NCI-H2081 (cell line): ENCODE results near the gene NTNG1.
"Not testable (repeated sequence)": the region's sequence is repeated elsewhere in the genome, so short reads cannot be mapped to it uniquely, and the experiment has no call there.

Source experiments
- DNase-seq, 2 experiments: peaks; one replicate each; lab custom pipeline; 2025; lab: John Stamatoyannopoulos, UW

Gene NTNG1

GRCh38 chr1:107140703-107141490, at the start of gene NTNG1:
Gene NTNG1 (plus strand): TSS chr1:107141039.
- peak in 1 of 2 experiments; percentile 54 for DNase-seq

DNA sequence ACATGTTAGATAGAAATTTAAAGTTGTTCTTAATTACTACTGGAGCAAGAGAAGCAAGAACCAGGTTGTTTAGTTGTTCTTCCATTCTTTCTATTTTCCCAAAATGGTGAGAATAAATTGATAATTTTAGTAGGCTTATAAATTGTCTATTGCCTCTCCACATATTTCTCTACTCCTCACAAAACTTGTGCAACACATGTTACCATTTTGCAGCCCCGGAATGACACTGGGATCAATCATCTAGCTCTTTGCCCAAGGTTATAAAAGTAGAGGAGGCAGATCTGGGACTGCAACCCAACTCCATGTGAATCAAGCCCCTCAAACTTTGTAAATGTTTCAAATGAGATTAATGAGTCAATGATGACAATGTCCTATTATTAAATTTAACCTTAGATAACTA, 49.4 kb upstream of the NTNG1 start:
- no peak for DNase-seq

GRCh38 chr1:107093395-107093794, 47.4 kb upstream of the NTNG1 start:
- DNase-seq = not testable (repeated sequence)

- no peak for DNase-seq
These were observed 45.2 kb upstream of the NTNG1 start for GRCh38 chr1:107095647-107096046.

GRCh38 chr1:107096690-107097089, 44.1 kb upstream of the NTNG1 start:
- no peak for DNase-seq

DNA sequence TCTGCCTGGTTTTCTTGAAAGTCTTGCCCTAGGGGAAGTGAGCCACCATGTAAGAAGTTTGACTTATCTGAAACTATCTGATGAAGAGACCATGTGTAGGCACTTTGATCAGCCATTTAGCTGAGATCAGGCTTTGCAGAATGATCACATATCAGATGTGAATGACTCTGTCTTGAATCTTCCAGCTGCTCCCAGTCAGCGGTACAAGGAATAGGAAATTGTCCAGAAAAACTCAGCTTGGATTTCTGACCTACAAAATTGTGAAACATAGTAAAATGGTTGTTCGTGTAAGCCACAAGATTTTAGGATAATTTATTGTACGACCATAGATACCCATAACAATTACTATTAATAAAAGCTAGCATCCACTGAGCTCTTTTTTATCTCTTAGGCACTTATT, 41.9 kb upstream of the NTNG1 start:
- DNase-seq = no peak

DNA sequence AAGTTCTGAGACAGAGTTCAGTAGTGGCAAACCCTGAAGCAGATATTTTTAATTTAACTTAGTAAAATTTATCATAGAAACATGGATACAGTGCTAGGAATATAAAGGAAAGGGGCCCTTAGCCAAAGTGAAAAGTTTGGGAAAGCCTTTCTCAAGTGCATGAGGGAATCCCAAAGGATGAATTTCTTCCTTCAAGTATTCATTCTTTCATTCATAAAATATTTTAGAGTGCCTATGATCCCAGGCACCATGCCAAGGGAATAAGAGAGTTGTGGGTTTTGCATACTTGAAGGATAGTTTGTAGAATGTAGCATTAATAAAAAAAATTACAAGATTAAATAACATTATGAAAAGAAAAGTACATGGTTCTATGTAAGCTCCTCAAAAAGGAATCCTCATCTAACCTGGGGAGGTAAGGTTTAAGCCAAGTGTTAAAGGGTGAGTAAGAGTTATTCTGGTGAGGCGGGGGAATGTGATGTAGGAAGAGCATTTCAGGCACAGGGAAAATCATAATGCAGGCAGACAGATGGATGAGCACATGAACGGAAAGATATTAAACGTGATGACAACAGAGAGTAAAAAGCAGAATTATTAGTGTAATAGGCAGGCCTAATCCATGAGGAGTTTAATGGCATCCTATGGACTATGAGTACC, 40.4 kb upstream of the NTNG1 start:
- no peak for DNase-seq

- DNase-seq = no peak
These were observed 34.9 kb upstream of the NTNG1 start for GRCh38 chr1:107105914-107106313.

GRCh38 chr1:107110326-107110725, 30.5 kb upstream of the NTNG1 start:
- DNase-seq = no peak

DNA sequence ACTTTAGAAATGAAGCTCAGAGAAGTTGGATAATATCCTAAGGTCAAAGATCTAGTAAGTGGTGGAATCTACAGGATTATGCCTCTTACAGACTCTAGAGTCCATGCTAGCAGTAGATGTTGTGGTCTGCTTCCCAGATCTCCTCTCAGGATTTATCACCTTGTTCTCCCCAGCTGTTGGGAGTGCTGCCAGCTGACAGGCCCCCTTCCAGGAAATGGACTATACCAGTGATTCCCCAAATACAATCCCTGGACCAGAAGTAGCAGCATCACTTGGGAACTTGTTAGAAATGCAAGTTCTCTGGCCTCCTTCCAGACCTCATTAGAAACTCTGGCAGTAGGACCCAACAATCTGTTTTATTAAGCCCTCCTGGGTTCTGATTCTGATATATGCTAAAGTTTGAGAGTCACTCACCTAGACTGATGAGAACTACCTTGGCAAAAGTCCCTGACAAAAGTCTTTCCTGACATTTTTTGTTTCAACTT, 24.5 kb upstream of the NTNG1 start:
- no peak for DNase-seq

DNA sequence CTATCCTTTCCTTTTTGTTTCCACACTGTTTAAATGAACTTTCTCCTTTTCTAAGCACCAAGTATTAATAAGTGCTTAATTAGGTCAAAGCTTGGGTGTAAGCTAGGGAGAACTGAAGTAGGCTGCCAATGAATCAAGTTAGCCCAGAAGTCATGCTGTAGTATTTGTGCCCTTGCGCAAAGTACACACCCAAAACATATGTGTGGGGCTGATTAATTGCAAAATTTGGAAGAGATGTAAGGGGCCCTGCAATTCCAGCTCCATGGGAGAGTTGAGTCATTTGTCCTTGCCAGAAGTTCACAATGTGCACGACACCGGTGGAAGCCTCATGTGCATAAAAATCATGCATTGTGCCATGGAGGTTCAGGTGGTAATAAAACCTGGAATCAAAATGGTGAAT, 18.6 kb upstream of the NTNG1 start:
- DNase-seq = no peak

DNA sequence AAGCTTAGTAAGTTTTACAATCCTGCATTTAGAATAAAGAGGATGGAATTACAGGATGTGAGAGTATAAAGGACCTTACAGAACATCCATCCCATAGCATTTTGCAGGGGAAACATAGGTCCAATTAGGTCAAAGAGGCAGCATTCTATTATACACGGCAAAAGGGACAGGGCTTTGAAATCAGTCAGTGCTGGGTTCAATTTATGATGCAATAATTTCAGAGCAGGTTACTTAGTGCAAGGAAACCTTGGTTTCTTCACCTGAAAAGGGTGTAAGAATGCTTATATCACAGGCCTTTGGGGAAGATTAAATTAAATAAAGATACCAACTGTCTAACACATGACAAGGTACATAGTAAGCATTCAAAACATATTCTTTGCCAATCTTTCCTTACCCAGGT, 17.1 kb upstream of the NTNG1 start:
- DNase-seq = no peak

- DNase-seq = no peak
These were observed 16.1 kb upstream of the NTNG1 start for GRCh38 chr1:107124694-107125093.

DNA sequence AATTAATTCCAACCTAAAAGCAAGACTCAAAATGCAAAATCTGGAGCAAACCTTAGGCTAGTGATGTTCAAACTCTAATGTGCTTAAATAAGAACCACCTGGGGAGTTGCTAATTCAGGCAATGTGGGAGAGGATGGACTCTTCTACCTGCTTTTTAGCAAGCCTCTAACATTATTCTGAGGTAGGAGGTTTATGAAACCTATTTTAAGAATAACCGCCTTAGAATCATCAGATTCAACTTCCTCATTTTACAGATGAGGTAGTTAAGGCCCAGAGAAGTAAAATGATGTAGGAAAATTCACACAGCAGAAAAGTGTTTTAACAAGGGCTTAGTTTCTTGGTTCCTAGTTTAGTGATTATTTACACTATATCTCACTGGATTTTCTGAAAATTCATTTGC, 8.6 kb upstream of the NTNG1 start:
- no peak for DNase-seq

GRCh38 chr1:107132780-107133179, 8.1 kb upstream of the NTNG1 start:
- DNase-seq = no peak

DNA sequence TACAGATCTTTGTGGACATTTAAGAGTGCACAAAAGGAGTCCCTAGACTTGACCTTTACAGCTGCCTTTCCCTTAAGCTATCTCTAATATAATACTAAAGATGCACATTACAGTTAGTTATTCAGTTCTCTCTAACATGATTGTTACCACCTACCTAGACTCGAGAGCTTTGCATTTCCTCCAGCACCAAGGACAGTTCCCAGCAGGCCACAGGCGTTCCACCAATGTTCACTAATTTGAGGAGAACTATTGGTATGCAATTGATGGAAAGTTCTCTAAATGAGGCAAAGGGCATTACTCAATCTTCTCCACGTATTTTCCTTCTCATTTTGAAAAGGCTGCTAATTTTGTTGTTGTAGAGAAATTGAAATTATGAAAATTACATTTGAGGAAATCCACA, 5.4 kb upstream of the NTNG1 start:
- DNase-seq = no peak

GRCh38 chr1:107138166-107138565, 2.7 kb upstream of the NTNG1 start:
- DNase-seq = no peak

GRCh38 chr1:107138767-107139445, 1.9 kb upstream of the NTNG1 start:
- no peak for DNase-seq

DNA sequence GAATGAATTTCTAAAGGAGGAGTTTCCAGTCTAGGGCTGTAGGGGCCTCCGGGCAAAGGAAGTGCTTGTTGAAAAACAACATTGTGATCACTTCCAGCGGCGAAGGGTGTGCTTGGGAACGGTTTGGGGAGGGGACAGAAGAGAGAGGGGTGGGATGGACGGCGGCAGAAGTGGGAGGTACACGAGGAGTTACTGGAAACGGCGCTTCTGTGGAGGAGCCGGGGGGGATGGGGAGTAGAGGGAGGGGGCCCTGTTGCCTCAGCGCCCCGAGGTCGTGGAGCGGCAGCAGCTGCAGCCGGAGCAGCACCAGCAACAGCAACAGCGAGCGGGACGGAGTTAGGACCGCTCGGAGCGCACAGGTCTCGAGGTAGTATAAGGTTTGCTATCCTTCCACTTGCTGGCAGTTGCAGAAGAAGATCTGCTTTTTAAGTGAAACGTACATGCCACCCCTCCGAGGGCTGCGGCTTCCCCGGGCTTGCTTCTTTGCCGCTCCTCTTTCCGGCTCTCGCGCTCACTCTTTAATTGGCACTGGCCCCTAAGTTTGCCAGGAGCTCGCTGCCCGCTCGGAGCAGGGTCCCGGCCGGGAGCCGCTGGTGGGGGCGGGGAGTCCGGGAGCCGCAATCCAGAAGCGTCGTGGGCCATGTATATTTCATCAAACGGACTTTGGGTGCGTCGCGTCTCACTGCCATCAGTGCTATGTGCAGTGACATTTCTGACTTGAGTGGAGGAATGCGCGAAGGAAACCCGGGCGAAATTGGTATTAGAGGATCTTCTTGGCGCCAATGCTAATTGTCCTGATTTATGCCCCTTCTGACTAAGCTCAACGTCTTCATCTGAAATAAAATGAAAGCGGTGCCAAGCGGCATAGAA, 771 bp upstream of the NTNG1 start:
- DNase-seq = no peak

DNA sequence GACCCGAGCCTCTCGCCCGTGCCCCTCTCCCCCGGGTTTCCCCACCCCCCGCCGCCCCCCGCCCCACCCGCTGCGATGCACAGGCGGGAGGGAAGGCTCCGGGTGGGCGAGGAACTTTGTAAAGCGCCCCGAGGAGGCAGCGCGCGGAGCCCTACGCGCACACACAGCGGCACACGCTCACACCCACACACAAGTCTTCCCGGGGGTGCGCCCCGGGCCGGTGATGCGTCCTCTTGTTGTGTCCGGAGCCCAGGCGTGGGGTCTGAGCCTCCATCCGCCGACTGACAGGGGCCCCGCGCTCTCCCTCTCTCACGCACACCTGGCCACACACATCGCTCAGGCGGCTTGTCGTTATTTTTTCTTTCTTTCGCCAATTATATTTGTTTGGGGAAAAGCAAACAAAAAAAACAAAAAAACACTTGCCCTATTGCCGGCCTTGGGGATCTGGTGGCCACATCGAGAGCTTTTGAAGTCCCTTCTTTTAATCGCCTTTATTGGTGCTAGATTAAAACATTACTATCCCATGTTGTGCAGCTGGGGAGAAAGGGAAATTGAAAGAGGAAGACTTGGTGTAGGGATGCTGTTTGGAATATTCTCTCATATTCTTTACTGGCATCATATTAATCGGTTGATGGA, 770 bp downstream of the NTNG1 start:
- peak in 1 of 2 experiments; percentile 54 for DNase-seq

- DNase-seq = peak; percentile 24 to 40
These were observed 1.3 kb downstream of the NTNG1 start for GRCh38 chr1:107142140-107142542.
